Measurements from ENCODE around the gene RILPL2.
"Not testable (repeated sequence)": the region's sequence is repeated elsewhere in the genome, so short reads cannot be mapped to it uniquely, and the experiment has no call there.

The RILPL2 gene

DNA sequence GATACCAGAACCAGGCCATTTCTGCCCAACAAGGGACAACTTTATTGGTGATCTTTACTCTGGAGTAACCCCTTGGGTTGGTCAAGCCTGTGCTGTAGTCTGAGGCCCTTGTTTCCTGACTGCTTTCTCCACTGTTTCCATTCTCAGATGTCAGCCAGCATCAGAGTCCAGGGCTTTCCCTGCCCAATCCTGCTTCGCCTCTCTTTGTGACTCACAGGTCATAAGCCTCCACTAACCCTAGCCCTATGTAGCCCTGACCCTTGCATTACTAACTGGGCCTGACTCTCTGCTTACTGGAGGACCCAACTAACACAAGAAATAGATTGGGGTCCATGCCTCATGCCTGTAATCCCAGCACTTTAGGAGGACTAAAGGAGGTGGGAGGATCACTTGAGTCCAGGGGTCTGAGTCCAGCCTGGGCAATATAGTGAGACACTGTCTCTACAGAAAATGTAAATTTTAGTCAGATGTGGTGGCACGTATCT lies 12.8 kb upstream of the RILPL2 start:
- DNase-seq = no peak

- no peak for DNase-seq
Measured at GRCh38 chr12:123446333-123446713, 9.8 kb upstream of the RILPL2 start.

GRCh38 chr12:123445388-123446332 lies 9.2 kb upstream of the RILPL2 start:
- DNase-seq = no peak

DNA sequence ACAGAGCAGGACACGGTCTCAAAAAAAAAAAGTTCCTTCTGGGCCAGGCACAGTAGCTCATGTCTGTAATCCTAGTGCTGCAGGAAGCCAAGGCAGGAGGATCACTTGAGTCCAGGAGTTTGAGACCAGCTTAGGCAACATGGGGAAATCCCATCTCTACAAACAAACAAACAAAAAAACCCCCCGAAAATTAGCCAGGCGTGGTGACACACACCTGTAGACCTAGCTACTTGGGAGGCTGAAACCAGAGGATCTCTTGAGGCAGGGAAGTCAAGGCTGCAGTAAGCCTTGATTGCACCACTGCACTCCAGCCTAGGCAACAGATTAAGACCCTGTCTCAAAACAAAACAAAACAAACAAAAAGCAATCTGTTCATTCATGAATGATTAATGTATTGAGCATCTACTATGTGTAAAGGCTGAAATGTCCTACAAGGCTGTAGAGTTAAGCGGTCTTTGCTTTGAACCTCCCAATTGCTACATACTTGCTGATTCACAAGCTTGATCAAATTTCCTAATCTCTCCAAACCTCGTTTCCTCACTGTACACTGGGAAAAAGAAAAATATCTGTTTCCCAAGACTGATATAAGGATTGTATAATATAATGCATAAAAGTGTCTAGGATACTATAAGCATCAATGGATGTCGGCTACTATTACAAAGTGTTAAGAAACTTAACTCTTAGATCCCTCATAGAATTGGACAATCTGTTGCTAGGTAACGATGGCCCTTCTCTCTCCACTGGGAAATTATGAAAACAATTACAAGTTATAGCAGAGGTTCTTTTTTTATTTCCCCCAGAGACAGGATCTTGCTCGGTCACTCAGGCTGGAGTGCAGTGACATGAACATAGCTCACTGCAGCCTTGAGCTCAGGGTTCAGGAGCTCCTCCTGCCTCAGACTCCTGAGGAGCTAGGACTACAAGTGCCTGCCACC lies 7.9 kb upstream of the RILPL2 start:
- no peak for DNase-seq

DNA sequence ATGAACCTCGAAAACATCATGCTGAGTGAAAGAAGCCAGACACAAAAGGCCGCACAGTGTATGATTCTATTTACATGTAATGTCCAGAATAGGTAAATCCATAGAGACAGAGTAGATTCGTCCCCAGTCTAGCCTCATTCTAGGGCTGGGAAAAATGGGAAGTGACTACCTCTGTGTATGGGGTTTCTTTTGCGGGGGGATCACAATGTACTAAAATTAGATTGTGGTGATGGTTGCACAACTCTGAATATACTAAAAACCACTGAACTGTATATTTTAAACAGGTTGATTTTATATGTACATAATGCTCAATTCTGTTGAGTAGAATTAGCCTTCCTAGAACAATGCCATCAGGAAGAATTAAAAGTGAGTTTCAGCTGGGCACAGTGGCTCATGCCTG lies 6.3 kb upstream of the RILPL2 start:
- no peak for DNase-seq

DNA sequence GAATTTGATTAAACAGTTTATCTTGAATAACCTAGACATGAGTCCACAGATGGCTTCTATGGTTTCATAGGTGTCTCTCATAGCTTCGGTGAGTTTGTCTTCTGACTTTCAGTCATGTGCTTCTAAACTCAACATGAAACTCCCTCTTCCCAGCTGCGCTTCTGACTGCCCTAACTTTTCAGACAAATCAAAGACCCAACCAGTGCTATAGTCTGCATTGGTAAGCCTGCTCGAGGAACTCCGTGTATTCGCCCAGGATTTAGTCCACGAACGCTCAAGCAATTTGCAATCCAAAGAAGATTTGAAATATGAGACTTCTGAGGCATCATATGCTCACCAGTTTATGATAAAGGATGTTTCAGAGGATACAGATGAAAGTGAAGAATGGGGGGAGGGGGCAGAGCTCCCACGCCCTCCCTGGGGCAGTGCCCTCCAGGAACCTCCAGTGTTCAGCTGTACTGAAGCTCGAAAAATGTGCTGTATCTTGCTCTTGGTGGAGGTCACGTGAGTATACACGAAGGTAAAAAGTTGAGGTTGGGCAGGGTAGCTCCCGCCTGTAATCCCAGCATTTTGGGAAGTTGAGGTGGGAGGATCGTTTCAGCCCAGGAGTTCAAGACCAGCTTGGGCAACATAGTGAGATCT lies 5.2 kb upstream of the RILPL2 start:
- DNase-seq = no peak

GRCh38 chr12:123435636-123436016 lies 858 bp downstream of the RILPL2 start:
- DNase-seq = no peak

DNA sequence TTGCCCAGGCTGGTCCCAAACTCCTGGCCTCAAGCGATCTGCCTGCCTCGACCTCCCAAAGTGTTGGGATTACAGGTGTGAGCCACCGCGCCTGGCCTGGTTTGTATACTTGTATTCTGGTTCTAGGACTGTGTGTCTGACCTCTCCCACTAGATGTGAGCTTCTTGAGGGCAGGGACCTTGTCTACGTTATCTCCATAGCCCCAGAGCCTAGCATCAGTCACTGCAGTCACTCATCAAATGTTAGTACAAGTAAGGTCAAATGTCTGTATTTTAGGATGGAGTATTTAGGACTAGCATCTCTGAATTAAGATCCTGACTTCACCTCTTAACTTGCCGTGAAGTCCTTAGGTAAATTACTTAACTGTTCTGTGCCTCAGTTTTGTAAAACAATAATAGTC lies 2.9 kb downstream of the RILPL2 start:
- DNase-seq = no peak

- not testable (repeated sequence) for DNase-seq
Measured at GRCh38 chr12:123431951-123432817, 4.3 kb downstream of the RILPL2 start.

GRCh38 chr12:123429101-123429500 lies 7.4 kb downstream of the RILPL2 start:
- not testable (repeated sequence) for DNase-seq

- DNase-seq = no peak
Measured at GRCh38 chr12:123428591-123428990, 7.9 kb downstream of the RILPL2 start.

DNA sequence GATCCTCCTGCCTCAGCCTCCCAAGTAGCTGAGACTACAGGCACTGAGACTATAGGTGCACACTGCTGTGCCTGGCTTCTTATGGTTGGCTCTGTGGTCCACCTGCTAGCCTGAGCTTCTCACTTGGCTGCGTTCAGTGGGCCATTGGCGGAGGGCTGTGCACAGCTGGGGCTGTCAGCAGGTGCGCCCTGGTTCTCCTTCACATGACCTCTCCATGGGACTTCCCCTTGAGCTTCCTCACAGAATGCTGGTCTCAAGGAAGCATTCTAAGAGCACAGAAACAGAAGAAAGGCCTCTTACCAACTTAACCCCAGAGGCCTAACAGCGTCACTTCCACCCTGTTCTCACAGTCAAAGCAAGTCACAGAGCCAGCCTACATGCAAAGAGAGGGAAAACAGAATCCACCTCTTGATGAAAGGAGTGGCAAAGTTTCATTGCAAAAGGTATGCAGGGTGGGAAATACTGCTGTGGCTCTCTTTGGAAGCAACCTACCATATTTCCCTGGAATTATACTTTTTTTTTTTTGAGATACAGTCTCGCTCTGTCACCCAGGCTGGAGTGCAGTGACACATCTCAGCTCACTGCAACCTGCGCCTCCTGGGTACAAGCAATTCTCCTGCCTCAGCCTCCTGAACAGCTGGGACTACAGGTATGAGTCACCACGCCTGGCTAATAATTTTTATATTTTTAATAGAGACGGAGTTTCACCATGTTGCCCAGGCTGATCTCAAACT lies 9.3 kb downstream of the RILPL2 start:
- DNase-seq = no peak

GRCh38 chr12:123421314-123421713 lies 15.2 kb downstream of the RILPL2 start:
- DNase-seq = no peak

DNA sequence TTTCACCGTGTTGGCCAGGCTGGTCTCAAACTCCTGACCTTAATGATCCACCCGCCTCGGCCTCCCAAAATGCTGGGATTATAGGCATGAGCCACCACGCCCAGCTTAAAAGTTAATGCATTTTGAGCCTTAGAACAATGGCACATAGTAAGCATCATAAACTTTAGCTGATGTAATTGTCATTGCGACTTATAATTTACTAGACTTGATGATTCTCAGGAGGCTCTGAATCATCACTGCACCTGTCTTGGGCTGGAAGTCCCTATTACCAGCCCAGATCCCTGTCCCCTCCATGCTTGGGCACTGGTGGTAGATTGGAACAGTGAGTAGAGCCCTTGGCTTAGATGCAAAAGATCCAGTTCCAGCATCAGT lies 26.5 kb downstream of the RILPL2 start:
- DNase-seq = no peak

DNA sequence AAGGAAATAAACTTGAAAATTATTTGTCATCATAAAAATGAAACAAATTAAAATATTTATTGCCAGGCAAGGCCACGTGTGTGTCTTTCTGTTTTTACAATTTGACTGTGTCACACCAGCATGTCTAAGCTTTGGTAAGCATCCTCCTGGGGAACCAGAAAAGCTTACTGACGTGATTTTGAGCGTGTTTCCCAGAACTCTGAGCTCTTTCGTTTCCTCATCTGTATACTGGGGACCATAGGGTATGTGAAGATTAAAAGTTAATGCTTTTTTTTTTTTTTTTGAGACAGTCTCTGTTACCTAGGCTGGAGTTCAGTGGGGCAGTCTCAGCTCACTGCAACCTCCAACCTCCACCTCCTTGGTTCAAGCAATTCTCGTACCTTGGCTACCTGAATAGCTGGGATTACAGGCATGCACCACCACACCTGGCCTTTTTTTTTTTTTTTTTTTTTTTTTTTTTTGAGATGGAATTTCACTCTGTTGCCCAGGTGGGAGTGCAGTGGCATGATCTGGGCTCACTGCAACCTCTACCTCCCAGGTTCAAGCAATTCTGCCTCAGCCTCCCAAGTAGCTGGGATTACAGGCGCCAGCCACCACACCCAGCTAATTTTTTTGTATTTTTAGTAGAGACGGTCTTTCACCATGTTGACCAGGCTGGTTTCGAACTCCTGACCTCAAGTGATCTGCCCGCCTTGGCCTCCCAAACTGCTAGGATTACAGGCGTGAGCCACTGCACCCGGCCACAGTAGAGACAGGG lies 27.0 kb downstream of the RILPL2 start:
- DNase-seq = not testable (repeated sequence)

- DNase-seq = not testable (repeated sequence)
Measured at GRCh38 chr12:123408619-123409018, 27.9 kb downstream of the RILPL2 start.

DNA sequence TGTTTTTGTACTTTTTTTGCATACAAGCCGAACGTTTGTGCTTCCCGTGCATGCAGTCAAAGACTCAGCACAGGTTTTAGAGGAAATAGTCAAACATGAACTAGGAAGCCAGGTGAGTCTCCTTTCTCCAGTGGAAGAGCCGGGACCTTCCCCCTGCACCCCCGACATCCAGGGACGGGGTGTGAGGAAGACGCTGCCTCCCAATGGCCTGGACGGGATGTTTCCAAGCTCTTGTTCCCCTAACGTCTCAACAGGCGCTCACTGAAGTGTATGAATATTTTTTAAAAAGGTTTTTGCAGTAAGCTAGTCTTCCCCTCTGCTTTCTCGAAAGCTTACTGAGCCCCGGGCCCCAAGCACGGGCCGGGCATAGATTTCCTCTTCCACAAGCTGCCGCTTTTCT lies 28.6 kb downstream of the RILPL2 start:
- DNase-seq = not testable (repeated sequence)

GRCh38 chr12:123407269-123407668 lies 29.2 kb downstream of the RILPL2 start:
- DNase-seq = not testable (repeated sequence)

DNA sequence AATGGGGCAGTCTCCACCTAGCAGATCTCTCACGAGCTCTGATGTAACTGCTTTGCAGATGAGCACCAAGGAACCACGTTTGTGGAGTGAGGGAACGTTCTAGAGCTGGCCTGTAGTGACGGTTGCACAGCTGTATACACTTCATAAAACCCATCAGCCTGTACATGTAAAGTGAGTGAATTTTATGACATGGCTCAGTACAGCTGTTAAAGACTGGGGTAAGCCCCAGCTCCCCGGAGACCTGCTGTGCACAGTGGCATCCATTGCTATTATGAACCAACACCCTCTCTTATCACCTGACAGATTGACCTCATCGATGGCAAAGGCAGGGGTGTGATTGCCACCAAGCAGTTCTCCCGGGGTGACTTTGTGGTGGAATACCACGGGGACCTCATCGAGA lies 31.9 kb downstream of the RILPL2 start:
- no peak for DNase-seq
